Neural crest cell (in vitro differentiated cells): ENCODE results near the gene SMIM14. TPM values are rescaled to one million over a fixed set of nuclear protein-coding genes. Genes with fewer than 3 reads are reported as not detected.

Source experiments
- DNase-seq: peaks from one replicate; pipeline ENCODE4 v3.0.0; 2021; ENCODE audit warnings: low read depth, mixed read lengths, low spot score
- H3K27ac Mint-ChIP-seq: one replicate; pipeline ENCODE4 v1.8.0; 2021; ENCODE audit warnings: mild to moderate bottlenecking, mixed read lengths; ENCODE audit not compliant: unreplicated experiment
- H3K27me3 Mint-ChIP-seq: 2 replicates; pipeline ENCODE4 v1.8.0; 2021; ENCODE audit warnings: low read depth, mild to moderate bottlenecking, mixed read lengths
- H3K36me3 Mint-ChIP-seq: 2 replicates; pipeline ENCODE4 v1.8.0; 2021; ENCODE audit warnings: low read depth, mild to moderate bottlenecking, mixed read lengths
- H3K4me1 Mint-ChIP-seq: 2 replicates; pipeline ENCODE4 v1.8.0; 2021; ENCODE audit warnings: mixed read lengths
- H3K4me3 Mint-ChIP-seq: one replicate; pipeline ENCODE4 v1.8.0; 2021; ENCODE audit warnings: mild to moderate bottlenecking, mixed read lengths
- H3K9me3 Mint-ChIP-seq: 2 replicates; pipeline ENCODE4 v1.8.0; 2021; ENCODE audit warnings: mixed read lengths
- total RNA-seq: library from RNA; stranded (reverse); gene quantifications from 2 replicates; pipeline ENCODE4 v1.2.1, GENCODE V29; 2021
- TF ChIP-seq, protein P1 (sequence below): fragments of 200-600 bp; sonication (generic); conservative IDR thresholded peaks from 2 replicates; pipeline ENCODE4 v1.5.0; 2021; ENCODE audit warnings: antibody characterized with exemption, mild to moderate bottlenecking

SMIM14 gene
- total RNA-seq, 1 donor from 2014 or later: 7.9 TPM

DNA sequence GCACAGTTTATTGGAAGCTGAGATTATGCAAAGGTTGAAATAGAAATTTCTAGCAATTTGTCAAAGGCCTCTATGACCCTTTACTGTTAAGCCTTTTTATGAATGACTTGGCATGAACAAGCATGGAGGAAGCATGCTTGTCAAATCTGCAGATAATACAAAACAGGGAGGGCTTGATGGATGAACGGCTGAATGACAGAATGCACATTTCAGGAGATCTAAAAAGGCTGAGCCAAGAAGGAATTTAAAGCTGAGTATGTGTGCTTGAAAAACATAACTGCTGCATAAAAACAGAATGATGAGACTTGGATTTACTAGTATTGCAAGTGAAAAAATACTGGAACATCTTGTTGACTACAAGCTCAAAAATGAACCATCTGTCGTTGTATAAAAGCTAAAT, 30.2 kb upstream of the SMIM14 start:
- Mint-ChIP-seq H3K4me1 (peaks cover 8% of the 10 kb centered on the region), H3K9me3 (no peaks in the 10 kb centered on the region)

DNA sequence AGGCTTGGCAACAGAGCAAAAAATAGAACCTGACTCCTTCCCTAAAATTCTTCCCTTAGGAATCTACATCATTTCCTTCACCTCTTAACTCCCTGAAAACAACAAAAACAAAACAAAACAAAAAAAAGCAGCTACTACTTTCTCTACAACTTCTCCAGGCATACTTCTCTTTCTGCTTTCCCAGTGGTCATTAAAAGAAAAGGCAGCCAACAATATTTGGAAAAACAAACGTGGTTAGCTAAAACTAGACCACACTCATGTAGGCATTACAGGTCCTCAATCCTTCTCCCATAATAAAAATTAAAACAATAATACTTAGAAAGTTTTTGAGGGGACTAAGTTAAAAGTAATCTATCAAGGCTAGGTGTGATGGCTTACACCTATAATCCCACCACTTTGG, 29.0 kb upstream of the SMIM14 start:
- peaks cover 8% of the 10 kb centered on the region for H3K4me1 Mint-ChIP-seq
- H3K4me3 Mint-ChIP-seq: no peak overlapping the region
- H3K9me3 Mint-ChIP-seq: no peaks in the 10 kb centered on the region
- no peaks in the 10 kb centered on the region for H3K36me3 Mint-ChIP-seq
- no peak for DNase-seq
- H3K27ac Mint-ChIP-seq: peak overlapping the region; percentile 29
- no peaks in the 10 kb centered on the region for H3K27me3 Mint-ChIP-seq
- TF ChIP-seq, protein P1, sequence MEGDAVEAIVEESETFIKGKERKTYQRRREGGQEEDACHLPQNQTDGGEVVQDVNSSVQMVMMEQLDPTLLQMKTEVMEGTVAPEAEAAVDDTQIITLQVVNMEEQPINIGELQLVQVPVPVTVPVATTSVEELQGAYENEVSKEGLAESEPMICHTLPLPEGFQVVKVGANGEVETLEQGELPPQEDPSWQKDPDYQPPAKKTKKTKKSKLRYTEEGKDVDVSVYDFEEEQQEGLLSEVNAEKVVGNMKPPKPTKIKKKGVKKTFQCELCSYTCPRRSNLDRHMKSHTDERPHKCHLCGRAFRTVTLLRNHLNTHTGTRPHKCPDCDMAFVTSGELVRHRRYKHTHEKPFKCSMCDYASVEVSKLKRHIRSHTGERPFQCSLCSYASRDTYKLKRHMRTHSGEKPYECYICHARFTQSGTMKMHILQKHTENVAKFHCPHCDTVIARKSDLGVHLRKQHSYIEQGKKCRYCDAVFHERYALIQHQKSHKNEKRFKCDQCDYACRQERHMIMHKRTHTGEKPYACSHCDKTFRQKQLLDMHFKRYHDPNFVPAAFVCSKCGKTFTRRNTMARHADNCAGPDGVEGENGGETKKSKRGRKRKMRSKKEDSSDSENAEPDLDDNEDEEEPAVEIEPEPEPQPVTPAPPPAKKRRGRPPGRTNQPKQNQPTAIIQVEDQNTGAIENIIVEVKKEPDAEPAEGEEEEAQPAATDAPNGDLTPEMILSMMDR: no peak

More for the DNA sequence above, 30.2 kb upstream of the SMIM14 start:
- Mint-ChIP-seq H3K4me3 (no peak overlapping the region), H3K36me3 (no peaks in the 10 kb centered on the region), H3K27me3 (no peaks in the 10 kb centered on the region), H3K27ac (no peak overlapping the region)
- no peak for DNase-seq
- TF ChIP-seq, protein P1: no peak

DNA sequence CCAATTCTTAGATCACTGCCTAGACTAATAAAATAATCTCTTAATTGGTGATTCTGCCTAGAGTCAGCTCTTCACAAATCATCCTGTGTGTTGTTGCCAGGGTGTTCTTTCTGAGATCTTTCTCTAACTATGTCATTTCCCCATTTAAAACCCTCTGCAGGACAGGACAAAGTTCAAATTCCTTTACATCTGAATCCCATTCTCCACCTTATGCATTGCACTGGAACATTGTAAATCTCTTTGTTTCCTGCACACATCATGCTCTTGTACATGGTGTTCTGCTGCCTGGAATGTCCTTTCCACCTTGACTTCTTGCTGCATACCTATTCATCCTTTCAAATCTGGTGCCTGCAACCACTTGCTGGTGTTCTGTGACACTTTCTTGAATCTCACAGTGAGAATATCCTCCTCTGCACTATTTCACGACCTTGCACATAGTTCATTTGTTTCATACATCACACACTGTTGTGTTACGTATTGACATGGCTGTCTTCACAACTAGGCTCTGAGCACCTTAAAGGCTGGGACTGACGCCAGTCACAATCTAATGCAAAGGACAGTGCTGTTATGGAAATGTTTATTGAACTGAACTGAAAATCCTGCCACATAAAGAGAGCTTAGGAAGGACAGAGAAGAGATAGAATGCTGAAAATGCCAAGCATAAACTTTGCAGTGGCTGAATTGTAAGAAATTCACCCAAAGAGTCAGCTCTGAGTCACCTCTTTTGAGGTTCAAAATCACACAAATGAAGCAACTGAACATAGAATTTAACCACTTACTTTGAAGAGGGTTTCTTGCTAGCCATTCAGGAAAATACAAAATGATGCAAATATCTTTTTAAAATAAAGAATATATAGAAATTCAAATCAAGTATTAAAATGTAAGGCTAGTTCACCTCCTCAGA, 26.4 kb upstream of the SMIM14 start:
- no peak overlapping the region for H3K4me3 Mint-ChIP-seq
- no peak for DNase-seq
- H3K27ac Mint-ChIP-seq: no peak overlapping the region
- H3K9me3 Mint-ChIP-seq: no peaks in the 10 kb centered on the region
- H3K27me3 Mint-ChIP-seq: no peaks in the 10 kb centered on the region
- TF ChIP-seq, protein P1: no peak
- H3K4me1 Mint-ChIP-seq: peaks cover 8% of the 10 kb centered on the region
- no peaks in the 10 kb centered on the region for H3K36me3 Mint-ChIP-seq

DNA sequence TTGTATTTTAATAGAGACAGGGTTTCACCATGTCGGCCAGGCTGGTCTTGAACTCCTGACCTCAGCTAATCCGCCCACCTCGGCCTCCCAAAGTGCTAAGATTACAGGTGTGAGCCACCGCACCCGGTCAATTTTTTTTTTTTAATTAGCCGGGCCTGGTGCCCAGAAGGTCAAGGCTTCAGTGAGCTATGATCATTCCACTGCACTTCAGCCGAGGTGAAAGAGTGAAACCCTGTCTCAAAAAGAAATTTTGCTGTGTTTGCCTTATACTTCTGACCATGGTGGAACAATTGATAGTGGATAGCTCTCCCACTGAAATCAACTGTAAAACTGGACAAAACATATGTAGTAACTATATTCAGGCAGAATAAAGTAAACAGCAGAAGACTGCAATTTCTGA, 24.0 kb upstream of the SMIM14 start:
- peaks cover 8% of the 10 kb centered on the region for H3K4me1 Mint-ChIP-seq
- DNase-seq: no peak
- no peaks in the 10 kb centered on the region for H3K27me3 Mint-ChIP-seq
- H3K36me3 Mint-ChIP-seq: no peaks in the 10 kb centered on the region
- H3K27ac Mint-ChIP-seq: no peak overlapping the region
- H3K4me3 Mint-ChIP-seq: no peak overlapping the region
- H3K9me3 Mint-ChIP-seq: no peaks in the 10 kb centered on the region
- TF ChIP-seq, protein P1: no peak

DNA sequence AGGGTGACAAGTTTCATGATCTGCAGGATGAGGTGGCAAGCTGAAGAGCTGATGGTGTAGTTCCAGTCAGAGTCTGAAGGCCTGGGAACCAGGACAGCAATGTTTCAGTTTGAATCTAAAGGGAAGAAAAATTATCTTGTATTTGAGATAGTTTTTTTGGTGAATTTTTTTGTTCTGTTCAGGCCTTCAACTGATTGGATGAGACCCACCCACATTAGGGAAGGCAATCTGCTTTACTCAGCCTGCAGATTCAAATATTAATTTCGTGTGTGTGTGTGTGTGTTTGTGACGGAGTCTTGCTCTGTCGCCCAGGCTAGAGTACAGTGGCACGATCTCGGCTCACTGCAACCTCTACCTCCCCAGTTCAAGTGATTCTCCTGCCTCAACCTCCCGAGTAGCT, 22.1 kb upstream of the SMIM14 start:
- H3K4me3 Mint-ChIP-seq: no peak overlapping the region
- TF ChIP-seq, protein P1: no peak
- peaks cover 8% of the 10 kb centered on the region for H3K4me1 Mint-ChIP-seq
- H3K36me3 Mint-ChIP-seq: no peaks in the 10 kb centered on the region
- no peaks in the 10 kb centered on the region for H3K27me3 Mint-ChIP-seq
- no peaks in the 10 kb centered on the region for H3K9me3 Mint-ChIP-seq
- no peak overlapping the region for H3K27ac Mint-ChIP-seq
- no peak for DNase-seq
